ENCODE measurements around the gene C17orf100. TPM values are rescaled to one million over a fixed set of nuclear protein-coding genes. Genes with fewer than 3 reads are reported as not detected.

Gene C17orf100
- total and polyA plus RNA-seq, 2 of the 13 experiments (the other 11 are each of a cell fraction or from before 2014, with no cell fraction given), result 3.6 to 8.7 TPM

DNA sequence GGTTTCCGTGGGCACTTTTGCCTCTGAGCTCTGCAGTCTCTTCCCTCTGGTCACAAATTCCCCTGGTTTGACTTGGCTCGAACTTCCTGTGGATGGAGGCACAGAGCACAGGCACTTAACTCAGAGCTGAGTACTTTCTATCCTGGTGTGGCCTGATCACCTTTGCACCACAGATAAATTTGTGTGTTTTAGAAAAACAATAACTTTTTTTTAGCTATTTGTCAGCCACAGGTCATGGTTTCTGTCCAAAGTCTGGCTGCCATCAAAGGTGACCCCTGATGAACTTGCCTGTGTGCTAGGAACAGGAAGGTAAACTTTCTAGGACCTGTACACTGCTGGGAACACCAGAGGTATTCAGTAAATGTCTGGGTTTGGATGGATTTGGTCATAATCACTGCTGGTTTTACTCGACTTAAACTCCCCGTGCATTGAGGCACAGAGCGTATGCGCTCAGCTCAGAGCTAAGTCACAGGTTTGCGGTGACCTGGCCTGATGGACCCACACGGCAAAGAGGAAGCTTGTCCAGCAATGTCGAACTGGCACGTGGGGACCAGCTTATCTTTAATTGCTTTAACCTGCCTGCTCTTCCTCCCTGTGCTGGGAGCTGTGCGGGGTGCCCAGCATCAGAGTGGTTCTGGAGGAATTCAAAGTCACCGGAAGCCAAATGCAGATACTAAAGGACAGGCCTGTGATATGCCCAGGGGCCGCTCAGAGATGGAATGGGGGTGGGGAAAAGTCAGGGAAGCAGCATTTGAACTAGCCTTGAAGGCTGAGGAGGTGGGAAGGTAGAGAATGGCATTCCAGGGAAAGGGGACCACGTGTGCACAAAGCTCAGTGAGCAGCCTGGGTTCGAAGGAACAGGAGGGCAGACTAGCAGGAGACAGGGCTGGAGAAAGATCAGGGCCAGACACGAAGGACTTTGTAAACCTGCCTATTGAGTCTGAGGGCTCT lies 48.7 kb downstream of the C17orf100 start (continued):
- TF ChIP-seq EED (CRISPR knock-in tag; IDR thresholded peaks at IDR 0.05) (0 out of 2 replicates have a peak, but pooled peaks have one; percentile 56), FOXO1 (CRISPR knock-in tag; IDR thresholded peaks at IDR 0.05) (peak; percentile 97), MYC (CRISPR knock-in tag; IDR thresholded peaks at IDR 0.05; ENCODE audit: borderline replicate concordance) (peak; percentile 83; the same call in 1 of the 2 replicates), ZKSCAN5 (CRISPR knock-in tag; IDR thresholded peaks at IDR 0.05) (no peak), ZBTB49 (CRISPR knock-in tag; IDR thresholded peaks at IDR 0.05; ENCODE audit: borderline replicate concordance) (no peak), ZNF18 (CRISPR knock-in tag; IDR thresholded peaks at IDR 0.05; ENCODE audit: insufficient replicate concordance) (peak; percentile 71), ZHX2 (IDR thresholded peaks at IDR 0.05; ENCODE audit: low read depth) (peak; percentile 3; the same call in 1 of the 2 replicates), ZHX2 (CRISPR knock-in tag; IDR thresholded peaks at IDR 0.05; ENCODE audit: borderline replicate concordance) (no peak)
- TF ChIP-seq, protein P1, sequence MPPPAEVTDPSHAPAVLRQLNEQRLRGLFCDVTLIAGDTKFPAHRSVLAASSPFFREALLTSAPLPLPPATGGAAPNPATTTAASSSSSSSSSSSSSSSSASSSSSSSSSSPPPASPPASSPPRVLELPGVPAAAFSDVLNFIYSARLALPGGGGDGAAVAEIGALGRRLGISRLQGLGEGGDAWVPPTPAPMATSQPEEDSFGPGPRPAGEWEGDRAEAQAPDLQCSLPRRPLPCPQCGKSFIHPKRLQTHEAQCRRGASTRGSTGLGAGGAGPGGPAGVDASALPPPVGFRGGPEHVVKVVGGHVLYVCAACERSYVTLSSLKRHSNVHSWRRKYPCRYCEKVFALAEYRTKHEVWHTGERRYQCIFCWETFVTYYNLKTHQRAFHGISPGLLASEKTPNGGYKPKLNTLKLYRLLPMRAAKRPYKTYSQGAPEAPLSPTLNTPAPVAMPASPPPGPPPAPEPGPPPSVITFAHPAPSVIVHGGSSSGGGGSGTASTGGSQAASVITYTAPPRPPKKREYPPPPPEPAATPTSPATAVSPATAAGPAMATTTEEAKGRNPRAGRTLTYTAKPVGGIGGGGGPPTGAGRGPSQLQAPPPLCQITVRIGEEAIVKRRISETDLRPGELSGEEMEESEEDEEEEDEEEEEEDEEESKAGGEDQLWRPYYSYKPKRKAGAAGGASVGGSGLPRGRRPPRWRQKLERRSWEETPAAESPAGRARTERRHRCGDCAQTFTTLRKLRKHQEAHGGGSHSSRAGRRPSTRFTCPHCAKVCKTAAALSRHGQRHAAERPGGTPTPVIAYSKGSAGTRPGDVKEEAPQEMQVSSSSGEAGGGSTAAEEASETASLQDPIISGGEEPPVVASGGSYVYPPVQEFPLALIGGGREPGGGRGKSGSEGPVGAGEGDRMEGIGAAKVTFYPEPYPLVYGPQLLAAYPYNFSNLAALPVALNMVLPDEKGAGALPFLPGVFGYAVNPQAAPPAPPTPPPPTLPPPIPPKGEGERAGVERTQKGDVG (CRISPR knock-in tag; IDR thresholded peaks at IDR 0.05; ENCODE audit: borderline replicate concordance), result no peak
